GM12891 (cell line): ENCODE data around the gene ZNF283.
"Not testable (repeated sequence)": the region's sequence is repeated elsewhere in the genome, so short reads cannot be mapped to it uniquely, and the experiment has no call there.

Experiments used
- POLR2A ChIP-seq: IDR thresholded peaks from 2 replicates; pipeline ENCODE4 v1.6.1; 2011; ENCODE audit warnings: low read depth, low read length, control low read depth
- TAF1 ChIP-seq: IDR thresholded peaks from 2 replicates; pipeline ENCODE4 v1.6.1; 2011; ENCODE audit warnings: low read depth, low read length, control low read depth

GRCh38 chr19:43806401-43806800, 20.7 kb upstream of the ZNF283 start:
- not testable (repeated sequence) for TF ChIP-seq POLR2A, TAF1
